ENCODE measurements around the gene GPR137B.

DNA sequence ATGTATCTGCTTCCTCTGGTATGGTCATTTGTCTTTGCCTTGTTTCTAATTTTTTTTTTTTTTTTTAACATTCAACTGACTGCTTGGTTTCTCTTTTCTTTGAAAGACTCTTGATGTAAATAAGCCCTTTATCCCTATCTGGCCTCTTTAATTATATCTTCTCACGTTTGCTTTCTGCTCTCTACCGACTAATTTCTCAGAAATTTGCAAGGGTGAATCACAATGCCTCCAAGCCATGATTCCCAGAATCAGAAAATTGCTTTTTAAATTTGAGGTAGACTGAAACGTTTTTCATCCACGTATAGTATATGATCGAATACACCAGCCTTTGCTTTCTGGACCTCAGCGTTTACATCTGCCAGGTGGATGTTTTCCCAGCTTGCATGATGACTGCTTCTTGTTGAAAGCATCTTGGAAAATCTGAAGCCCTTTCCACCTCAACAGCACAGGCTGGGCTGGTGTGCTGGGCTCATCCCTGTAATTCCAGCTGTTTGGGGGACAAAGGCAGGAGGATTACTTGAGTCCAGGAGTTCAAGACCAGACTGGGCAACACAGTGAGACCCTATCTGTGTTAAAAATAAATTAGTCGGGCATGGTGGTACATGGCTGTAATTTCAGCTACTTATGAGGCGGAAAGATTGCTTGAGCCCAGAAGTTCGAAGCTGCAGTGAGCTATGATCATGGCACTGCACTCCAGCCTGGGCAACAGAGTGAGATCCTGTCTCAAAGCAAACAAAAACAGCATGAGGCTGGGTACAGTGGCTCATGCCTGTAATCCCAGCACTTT lies 35.0 kb upstream of the GPR137B start:
- TF ChIP-seq ZBTB49 (CRISPR knock-in tag; IDR thresholded peaks at IDR 0.05; ENCODE audit: borderline replicate concordance) (no peak), PBX3 (CRISPR knock-in tag; IDR thresholded peaks at IDR 0.05; ENCODE audit: borderline replicate concordance) (no peak), ZSCAN29 (CRISPR knock-in tag; conservative IDR thresholded peaks at IDR 0.05) (no peak), ZBTB33 (CRISPR knock-in tag; IDR thresholded peaks at IDR 0.05) (no peak), ZSCAN22 (CRISPR knock-in tag; IDR thresholded peaks at IDR 0.05) (no peak), POLR2A (IDR thresholded peaks at IDR 0.05; ENCODE audit: insufficient read depth in 1 of 2, low read depth in 2 of 2, low read length in 2 of 2) (no peak), RELA (CRISPR knock-in tag; IDR thresholded peaks at IDR 0.05) (no peak), YY1 (IDR thresholded peaks at IDR 0.05; ENCODE audit: insufficient read depth, insufficient replicate concordance, low read depth, low read length) (no peak)

Data from HepG2 (cell line).